GM13976 (cell line): Measurements from ENCODE around the gene NLRC3.

ENCODE experiments used
- DNase-seq: peaks from one replicate; pipeline ENCODE4 v3.0.0; 2012; ENCODE audit warnings: low spot score
- in situ Hi-C: fragments of 300-500 bp; cut with MboI; formaldehyde crosslinking; loops from one replicate; pipeline ENCODE4 v1.12.0; 2022; ENCODE audit warnings: low sequenced_read_pairs, mixed read lengths, inconsistent platforms; ENCODE audit not compliant: unreplicated experiment
- TF ChIP-seq, protein P1 (sequence below): IDR thresholded peaks from 2 replicates; pipeline ENCODE4 v1.5.1; 2012; ENCODE audit warnings: borderline replicate concordance, mild to moderate bottlenecking; ENCODE audit not compliant: insufficient read depth; ENCODE audit errors: extremely low read depth, missing control alignments, control extremely low read depth

Gene NLRC3

DNA sequence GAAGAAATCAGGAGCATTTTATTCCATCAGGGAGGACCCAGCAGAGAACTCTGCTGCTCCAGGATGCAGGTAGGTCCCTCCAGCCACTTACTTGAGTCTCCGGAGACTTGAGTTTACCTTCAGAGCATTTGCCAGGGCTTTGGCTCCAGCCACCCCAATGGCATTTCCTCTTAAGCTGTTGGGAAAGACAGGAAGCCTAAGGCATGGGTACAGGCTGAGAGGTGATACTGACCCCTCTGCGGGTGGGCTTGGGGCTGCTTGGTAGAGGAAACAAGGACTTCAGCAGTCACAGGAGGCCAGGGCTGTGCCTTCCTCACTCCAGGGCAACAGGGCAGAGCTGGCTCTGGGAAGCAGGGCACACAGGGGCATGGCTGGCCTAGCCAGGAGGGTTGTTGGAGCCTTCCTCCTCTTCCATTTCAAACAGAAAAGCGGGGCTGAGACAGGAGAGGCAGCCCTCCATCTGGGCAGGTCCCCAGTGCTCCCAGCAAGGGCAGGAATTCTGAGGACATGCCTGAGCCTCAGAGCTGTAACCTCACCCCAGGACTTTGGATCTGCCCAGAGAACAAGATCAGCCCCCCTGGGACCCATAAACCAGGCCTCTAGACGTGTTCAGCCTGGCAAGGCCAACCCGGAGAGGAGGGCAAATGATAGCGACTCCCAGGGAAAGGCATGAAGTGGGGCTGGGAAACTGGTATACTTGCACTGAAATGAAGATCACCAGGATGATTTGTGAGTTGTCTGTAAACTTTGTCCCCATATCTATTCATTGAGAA, 34.4 kb downstream of the NLRC3 start:
- no peak for DNase-seq
- TF ChIP-seq, protein P1, sequence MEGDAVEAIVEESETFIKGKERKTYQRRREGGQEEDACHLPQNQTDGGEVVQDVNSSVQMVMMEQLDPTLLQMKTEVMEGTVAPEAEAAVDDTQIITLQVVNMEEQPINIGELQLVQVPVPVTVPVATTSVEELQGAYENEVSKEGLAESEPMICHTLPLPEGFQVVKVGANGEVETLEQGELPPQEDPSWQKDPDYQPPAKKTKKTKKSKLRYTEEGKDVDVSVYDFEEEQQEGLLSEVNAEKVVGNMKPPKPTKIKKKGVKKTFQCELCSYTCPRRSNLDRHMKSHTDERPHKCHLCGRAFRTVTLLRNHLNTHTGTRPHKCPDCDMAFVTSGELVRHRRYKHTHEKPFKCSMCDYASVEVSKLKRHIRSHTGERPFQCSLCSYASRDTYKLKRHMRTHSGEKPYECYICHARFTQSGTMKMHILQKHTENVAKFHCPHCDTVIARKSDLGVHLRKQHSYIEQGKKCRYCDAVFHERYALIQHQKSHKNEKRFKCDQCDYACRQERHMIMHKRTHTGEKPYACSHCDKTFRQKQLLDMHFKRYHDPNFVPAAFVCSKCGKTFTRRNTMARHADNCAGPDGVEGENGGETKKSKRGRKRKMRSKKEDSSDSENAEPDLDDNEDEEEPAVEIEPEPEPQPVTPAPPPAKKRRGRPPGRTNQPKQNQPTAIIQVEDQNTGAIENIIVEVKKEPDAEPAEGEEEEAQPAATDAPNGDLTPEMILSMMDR = no peak
- in situ Hi-C loops = loop anchor here (25.0 kb wide), 2 partner anchors 120 to 345 kb away; partner anchors contain the start of genes CREBBP and DNASE1

DNA sequence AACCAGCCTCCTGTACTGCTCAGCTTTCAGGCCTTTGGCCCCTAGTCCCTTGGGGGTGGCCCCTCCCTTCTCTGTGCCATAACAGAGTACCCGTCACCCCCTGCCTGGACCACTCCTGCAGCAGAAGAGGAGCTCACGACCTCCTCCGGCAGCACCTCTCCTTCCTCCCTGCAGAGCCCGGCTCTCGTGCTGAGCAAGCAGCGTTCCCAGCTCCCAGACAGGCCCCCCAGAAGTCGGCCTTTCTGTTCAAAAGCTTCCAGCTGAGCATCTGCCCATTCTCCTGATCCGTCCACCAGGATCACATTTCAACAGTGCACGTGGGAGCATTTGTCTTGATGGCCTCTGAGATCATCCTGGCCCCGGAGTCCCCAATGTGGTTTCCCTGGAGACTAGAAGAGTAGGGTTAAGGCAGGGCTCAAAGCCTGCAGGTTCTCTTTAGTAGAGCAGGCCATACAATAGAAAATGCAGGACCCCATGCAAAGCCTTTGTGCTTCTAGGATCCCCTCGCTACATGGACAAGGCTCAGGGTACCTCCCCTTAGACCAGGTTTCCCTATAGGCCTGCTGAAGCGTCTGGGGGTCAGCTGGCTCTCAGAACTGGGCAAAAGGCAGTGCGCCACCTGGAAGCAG, 35.6 kb downstream of the NLRC3 start:
- TF ChIP-seq, protein P1 = no peak
- no peak for DNase-seq
- in situ Hi-C loops = loop anchor here (25.0 kb wide), 2 partner anchors 121 to 346 kb away; partner anchors contain the start of genes CREBBP and DNASE1

DNA sequence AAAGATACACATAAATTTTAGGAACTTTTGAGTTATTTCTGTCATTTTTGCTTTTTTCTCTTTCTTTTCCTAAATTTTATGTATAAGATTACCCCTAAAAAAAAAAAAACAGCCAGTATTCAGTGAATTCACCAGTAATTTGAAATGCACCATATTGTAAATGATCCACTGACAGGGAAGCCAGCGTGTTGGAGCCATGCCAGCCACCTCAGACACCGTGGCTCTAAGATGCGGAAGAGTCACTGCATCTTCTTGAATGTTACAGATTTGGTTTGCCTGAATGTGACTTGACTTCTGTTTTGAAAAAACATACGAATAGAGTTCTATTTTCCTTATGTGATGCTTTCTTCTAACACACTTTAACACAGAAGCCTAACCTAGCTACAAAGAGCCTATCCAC, 39.0 kb downstream of the NLRC3 start:
- DNase-seq = no peak
- TF ChIP-seq, protein P1 = no peak
- in situ Hi-C loops = loop anchor here (25.0 kb wide), 2 partner anchors 124 to 349 kb away; partner anchors contain the start of genes CREBBP and DNASE1

DNA sequence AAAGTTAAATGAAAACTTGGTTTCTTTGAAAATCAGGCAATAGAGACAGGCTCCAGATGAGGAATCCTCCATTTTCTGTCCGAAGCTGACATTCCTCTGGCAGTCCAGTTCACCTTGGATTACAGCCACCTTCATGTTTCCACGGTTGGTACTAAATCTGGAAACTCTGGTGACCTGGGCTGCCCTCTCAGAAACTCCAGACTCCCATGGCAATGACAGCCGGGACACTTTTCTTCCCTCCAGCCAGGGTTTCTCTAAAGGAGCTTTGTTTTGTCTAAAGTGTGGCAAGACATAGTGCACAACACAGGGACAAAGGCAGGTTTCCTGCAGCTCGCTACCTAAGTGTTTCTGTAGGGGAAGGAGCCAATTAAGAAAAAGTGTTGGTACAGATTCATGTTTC, 40.4 kb downstream of the NLRC3 start:
- TF ChIP-seq, protein P1 = no peak
- in situ Hi-C loops = loop anchor here (25.0 kb wide), 2 partner anchors 125 to 350 kb away; partner anchors contain the start of genes CREBBP and DNASE1
- no peak for DNase-seq

DNA sequence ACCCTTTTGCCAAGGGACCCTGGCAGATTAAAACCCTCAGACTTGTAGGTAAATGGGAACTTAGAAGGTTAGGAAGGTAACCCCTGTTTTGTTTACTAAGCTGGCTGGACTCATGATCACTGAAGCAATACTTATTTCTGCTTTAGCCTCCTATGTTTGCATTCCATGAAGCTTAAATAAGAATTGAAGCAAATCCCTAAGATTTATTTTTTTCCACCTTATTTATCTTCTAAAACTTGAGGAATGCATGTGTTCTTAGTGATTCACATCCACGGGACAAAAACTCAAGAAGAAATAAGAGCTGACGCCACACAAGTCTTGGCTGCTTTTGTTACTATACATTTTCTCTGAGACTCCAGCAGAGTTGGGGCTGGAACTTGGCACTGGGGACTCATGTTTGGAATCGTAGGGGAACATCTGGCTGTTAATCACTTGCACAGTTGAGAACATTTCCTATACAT, 40.9 kb downstream of the NLRC3 start:
- DNase-seq = no peak
- in situ Hi-C loops = loop anchor here (25.0 kb wide), 2 partner anchors 126 to 351 kb away; partner anchors contain the start of genes CREBBP and DNASE1
- TF ChIP-seq, protein P1 = no peak

DNA sequence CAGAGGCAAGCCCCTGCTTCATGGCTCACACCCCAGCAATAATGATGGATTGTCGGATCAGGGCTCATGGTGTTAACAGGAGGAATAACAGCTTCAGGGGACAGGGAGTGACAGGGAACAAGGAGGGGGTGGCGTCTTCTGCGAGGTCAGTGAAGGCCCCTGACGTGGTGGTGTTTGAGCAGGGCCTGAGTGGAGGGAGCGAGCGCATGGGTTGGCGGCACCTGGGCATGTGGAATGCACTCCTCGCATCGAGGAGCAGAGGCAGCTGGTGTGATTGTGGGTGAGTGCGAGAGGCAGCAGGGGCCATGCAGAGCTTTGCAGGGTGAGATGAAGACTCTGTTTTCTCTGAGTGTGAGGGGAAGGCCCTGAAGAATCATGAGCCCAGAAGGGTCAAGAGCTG, 43.1 kb downstream of the NLRC3 start:
- TF ChIP-seq, protein P1 = no peak
- no peak for DNase-seq
- in situ Hi-C loops = loop anchor here (25.0 kb wide), 2 partner anchors 128 to 353 kb away; partner anchors contain the start of genes CREBBP and DNASE1
